T47D (cell line): Measurements from ENCODE around the gene PLXND1.

Source experiments
- DNase-seq, 2 experiments: peaks; one replicate each; pipeline versions ENCODE4 v3.0.0 to v3.0.0-alpha.2; 2011 to 2012; ENCODE audit warnings: low read depth in 1 of 2, low spot score in 1 of 2
- JUND ChIP-seq: IDR thresholded peaks from 2 replicates; pipeline ENCODE4 v1.6.1; 2012; ENCODE audit warnings: low read depth
- in situ Hi-C: cut with HindIII; loops from 2 replicates; pipeline ENCODE4 v1.10.0; 2016; ENCODE audit warnings: low sequenced_read_pairs, low pct_unique_long_range_greater_than_20kb

Gene PLXND1

DNA sequence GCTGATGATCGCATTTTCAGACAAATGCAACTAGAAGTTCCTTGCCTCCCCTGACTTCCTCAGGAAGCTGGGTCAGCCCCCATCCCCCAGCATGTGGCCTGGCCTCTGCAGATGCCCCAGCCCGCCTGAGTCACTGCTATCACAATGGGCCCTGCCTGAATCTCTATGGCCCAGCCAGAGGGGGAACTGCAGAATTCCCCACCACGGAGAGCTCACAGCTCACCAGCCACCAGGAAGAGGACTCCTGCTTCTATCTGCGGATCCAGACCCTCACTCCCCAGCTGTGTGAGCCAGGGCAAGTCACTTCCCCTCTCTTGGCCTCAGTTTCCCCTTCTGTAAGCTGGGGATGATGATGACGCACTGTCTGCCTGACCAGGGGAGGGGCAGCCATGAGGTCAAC is 6.9 kb downstream of the PLXND1 start:
- in situ Hi-C loops, result no loop called here
- no peak for TF ChIP-seq JUND
- no peak for DNase-seq

DNA sequence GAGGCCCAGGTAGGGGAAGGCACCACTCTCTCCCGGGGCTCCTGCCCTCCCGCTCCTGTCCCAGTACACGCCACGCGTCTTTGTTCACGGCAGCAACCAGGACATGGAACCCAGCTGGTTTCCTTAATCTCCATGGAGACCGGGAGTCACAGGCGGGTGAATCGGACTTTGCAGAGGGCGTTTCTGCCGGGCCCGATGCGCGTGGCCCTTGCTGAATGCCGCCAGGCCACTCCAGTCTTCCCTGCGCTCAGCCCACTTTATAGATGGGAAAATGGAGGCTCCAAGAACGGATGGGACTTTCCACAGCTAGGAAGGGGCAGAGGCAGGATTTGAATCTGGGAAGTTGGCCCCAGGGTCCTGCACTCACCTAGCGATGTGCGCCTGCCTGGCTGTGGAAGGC is 7.4 kb downstream of the PLXND1 start:
- TF ChIP-seq JUND, result no peak
- DNase-seq, result no peak
- in situ Hi-C loops, result no loop called here

DNA sequence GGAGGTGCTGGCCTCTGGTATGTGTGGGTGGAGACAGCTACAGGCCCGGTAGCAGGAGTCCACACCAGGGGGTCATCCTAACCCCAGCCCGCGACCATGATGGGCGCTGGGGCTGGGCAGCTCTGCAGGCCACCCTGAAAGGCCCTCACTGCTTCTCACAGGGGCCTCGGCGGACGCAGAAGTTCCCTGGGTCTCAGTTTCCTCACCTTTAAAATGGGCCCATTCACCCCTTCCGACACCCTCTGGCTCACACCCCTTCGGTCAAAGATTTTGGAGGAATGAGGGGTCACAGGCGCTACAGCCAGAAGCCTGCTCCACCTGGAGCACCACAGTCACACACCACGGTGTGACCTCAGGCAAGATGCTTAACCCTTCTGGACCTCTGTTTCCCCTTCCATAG is 8.0 kb downstream of the PLXND1 start:
- TF ChIP-seq JUND, result no peak
- DNase-seq, result no peak
- in situ Hi-C loops, result no loop called here

DNA sequence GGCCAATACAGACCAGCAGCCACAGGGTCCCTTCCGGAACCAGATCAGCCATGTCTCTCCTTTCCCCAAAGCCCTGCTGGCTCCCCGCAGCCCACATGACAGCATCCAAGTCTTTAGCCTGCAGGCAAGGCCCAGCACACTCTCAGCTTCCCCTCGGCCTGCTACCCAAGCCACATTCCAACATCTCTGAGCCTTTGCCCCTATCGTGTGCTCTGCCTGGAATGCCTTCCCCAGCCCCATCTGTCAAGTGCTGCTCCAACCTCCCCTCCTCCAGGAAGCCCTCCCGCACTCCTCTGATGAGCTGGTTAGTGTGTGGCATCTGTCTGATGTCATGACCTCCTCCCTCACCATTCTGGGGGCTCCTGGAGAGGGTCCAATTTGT is 8.5 kb downstream of the PLXND1 start:
- in situ Hi-C loops, result no loop called here
- DNase-seq, result no peak
- TF ChIP-seq JUND, result no peak

DNA sequence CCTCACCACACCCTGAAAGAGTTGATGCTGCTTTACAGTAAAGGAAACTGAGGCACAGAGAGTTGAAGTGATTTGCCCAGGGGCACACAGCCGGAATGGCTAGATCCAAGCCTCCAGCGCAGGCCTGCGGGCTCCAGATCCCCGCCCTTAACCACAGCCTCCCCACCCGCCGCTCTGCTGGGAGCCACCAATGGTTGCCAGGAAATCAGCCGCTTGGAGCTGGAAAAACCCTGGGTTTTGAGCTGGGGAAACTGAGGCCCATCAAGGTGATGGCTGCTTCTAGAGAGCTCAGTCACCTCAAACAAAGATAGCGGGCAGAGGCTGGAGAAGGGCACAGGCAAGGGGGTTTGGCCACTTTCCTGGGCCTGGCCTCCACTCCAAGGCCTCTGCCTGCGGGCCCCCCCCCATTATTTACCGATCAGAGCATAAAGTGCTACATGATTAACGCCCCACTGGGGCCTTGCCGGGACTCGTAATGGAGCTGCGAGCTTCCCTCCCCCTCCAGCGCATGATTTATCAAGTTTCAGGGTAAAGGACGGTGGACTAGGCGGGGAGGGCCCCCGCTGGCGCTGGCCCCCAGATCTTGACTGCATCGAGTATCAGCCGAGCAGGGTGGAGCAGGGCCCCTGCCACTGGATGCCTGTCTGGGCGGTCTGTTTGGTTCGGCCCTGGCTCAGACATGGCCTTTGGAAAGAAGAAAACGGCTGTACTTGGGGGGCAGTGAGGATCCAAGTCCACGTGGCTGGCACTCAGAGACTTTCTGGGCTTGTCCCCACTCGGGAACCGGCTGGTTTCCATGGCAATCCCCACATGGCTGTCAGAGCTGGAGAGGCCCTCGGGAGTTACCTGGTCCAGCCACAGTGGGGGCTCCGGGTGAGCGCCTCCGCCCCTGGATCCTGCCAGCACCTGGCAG is 9.1 kb downstream of the PLXND1 start:
- no peak for TF ChIP-seq JUND
- in situ Hi-C loops, result no loop called here
- no peak for DNase-seq

DNA sequence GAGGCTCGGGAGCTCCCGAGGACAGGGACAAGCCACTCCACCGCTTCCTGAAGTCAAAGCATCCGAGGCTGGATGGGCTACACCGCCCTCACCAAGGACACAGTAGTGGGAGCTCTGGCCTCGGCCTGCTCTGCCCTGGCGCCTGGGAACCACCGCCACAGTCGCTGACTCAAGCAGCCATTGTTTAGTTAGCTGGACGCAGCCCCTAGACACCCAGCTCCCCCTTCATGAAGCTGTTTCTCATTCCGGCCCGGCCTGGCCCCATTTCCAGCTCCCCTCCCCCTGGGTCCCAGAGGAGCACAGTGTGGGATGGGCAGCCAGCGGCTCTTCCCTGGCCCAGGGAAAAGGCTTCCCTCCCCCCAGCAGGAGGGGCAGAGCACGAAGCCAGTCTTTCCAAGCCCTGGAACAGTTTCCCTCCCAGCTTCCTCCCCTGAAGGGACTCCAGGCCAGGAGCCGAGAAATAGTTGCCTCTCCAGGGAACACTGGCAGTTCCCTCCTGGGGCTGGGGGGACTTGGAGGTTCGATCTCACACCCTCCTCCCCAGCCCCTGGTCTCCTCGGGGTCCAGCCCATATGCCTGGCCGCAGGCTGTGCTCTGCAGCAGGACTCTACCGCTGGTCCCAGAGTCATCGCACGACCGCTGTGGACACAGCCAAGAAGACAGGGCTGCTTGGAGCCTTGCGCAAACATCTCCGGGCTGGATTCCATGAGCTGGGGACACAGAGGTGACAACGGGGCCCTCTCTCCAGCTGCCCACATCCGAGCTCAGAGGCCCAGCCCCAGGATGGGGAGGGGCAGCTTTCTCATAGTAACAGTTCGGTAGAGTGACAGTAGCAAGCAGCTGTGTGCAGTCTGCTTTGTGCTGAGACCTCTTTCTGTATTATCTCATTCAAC is 10.0 kb downstream of the PLXND1 start:
- TF ChIP-seq JUND, result no peak
- in situ Hi-C loops, result no loop called here
- peak in 1 of 2 experiments; percentile 55 for DNase-seq

DNA sequence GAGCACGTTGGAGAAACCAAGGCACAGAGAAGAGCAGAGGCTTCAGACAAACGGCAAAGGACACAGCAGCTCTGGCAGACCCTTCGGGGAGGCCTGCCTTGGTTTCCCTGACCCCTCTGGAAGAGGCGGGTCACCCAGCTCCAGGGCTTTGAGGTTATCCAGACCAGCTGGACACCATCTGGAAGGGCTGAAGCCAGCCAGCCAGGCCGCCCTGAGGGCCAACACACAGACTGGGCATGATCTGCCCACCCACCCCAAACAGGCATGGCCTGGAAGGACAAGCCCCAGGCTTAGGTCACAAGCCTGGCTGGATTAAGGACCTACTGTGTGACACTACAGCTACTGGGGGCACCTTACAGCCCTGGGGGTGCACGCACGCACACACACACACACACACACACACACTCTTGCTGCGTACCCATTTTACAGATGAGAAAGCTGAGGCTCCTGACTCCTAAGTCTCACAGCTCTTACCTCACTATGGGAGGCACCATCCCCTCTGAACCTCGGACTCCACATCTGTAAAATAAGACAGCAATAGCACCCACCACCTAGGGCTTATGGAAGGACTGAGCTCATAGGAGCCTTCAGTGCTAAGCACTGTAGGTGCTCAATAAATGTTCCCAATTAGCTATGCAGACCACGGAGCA is 10.8 kb downstream of the PLXND1 start:
- TF ChIP-seq JUND, result no peak
- DNase-seq, result no peak
- in situ Hi-C loops, result no loop called here

DNA sequence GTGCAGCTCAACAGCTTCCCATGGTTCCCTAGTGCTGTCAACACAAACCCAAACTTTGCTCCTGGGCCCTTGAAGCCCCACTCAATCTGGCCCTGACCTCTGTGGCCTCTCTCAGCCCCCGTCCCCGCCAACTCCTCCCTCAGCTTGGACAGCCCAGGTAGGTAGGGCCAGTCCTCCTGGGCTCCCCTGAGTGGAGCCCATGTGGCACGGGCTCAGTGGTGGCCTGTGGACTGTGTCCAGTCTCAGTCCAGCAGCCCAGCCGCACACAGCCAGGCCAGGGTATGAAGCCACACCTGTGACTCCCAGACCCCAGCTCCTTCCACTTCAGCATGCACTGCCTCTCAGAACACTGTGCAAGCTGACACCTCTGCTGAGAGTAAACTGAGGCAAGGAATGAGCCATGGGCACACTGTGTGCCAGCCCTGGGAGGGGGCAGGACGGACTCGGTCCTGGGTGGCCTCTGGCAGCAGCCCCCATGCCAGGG is 11.5 kb downstream of the PLXND1 start:
- no peak for DNase-seq
- in situ Hi-C loops, result no loop called here
- TF ChIP-seq JUND, result no peak

DNA sequence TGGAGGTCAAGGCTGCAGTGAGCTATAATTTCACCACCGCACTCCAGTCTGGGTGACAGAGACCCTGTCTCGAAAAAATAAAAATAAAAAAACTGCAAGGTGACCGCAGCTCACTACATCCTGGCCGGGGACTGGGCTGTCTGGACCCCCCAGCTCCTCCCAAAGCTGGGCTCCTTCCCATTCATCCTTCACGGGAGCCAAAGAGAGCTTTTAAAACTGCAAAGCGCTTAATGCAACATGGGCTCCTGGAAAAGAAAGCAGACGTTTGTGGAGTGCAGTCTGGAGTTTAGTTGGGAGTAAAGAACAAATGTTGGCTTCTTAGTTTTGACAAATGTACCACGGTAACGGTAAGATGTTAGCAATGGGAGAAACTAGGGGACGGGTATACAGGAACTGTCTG is 12.1 kb downstream of the PLXND1 start:
- no peak for TF ChIP-seq JUND
- DNase-seq, result no peak
- in situ Hi-C loops, result no loop called here

DNA sequence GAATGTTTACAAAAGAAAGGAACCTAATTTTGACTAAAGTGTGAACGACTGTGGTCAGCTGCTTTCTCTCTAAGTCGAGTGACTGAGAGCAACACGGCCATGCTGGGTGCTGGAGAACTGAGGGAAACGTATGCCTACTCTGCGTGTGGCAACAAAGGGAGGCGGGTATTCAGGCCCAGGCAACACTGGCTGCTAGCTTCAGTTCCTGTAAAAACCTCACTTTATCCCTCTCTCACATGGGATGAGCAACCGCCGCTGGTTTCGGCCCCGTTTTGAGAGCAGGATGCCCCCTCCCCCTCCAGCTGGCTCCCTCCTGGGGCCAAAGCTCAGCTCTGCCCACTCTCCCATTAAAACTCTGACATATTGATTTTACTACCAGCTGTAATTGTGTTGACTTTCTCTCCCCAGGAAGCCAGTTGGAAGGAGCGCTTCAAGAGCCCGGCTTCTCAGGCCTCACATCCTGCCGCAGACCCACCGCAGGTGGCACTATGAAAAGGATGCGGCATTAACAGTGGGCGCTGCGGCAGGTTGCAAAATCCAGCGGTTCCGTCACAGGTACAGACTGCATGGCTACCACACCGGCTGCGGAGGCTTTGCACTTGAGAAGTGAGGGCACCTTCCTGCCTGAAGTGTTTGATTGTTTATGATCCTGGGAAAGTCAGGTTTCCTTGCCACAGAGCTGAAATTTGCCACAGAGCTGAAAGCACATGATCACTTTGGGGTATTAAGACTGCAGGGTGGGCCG is 12.7 kb downstream of the PLXND1 start:
- in situ Hi-C loops, result no loop called here
- no peak for TF ChIP-seq JUND
- no peak for DNase-seq

DNA sequence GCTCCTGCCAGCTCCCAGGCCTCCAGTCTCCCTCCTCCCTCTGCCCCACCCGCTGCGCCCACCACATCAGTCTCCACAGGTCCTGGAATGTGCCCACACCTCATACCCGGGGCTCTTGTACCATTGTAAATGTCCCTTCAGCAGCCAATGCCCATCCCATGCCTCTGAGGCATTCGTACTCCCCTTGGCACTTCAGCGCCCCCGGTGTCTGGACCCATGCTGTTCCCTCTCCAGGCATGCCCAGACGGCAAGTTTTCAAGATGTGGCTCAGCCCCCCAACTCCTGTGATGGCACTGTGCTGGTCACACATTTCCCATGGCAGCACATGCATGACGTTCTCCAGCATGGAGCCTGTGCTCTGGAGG is 13.3 kb downstream of the PLXND1 start:
- no peak for TF ChIP-seq JUND
- in situ Hi-C loops, result no loop called here
- no peak for DNase-seq
